ENCODE measurements around the gene CDCA4.

DNA sequence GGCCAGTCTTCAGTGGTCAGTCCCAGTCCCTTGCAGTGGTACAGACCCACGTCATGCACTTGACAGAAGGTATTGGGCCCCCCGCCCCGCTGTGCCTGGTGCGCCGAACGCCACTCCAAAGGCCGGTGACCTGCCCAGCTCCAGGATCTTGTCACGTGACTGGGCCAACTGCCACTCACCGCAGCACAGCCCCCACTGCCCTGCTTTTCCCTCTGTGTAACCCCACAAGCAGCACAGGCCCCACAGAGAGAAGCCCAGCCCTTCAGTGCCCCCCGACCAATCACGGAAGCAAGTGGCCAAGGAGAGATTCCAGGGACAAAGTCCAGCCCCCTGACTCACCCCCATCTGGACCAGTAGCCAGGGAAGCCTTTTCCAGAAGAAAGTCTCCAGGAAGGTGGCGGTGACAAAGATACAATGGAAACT lies 43.8 kb upstream of the CDCA4 start:
- TF ChIP-seq, protein P1, sequence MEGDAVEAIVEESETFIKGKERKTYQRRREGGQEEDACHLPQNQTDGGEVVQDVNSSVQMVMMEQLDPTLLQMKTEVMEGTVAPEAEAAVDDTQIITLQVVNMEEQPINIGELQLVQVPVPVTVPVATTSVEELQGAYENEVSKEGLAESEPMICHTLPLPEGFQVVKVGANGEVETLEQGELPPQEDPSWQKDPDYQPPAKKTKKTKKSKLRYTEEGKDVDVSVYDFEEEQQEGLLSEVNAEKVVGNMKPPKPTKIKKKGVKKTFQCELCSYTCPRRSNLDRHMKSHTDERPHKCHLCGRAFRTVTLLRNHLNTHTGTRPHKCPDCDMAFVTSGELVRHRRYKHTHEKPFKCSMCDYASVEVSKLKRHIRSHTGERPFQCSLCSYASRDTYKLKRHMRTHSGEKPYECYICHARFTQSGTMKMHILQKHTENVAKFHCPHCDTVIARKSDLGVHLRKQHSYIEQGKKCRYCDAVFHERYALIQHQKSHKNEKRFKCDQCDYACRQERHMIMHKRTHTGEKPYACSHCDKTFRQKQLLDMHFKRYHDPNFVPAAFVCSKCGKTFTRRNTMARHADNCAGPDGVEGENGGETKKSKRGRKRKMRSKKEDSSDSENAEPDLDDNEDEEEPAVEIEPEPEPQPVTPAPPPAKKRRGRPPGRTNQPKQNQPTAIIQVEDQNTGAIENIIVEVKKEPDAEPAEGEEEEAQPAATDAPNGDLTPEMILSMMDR (conservative IDR thresholded peaks at IDR 0.05 in 1 of 2, IDR thresholded peaks at IDR 0.05 in 1 of 2; ENCODE audit: extremely low read depth in 1 of 2, insufficient read depth in 1 of 2, low read depth in 1 of 2, low read length in 2 of 2): no peak
- no peak for TF ChIP-seq EZH2 (IDR thresholded peaks at IDR 0.05; ENCODE audit: borderline replicate concordance, low read length)
